Epithelial cell of esophagus (primary cell): ENCODE measurements around the gene CTNNBIP1.
A peak's percentile ranks its signal among the peaks of the same experiment; 100 is the strongest.

Source experiments
- DNase-seq: peaks from one replicate; pipeline ENCODE4 v3.0.0; 2010; ENCODE audit warnings: low read depth
- H3K4me3 ChIP-seq: 2 replicates; pipeline ENCODE4 v1.5.1; 2011; ENCODE audit warnings: mild to moderate bottlenecking, low read length, control low read depth
- CTCF ChIP-seq: IDR thresholded peaks from 2 replicates; pipeline ENCODE4 v1.5.1; 2011; ENCODE audit warnings: low read depth, mild to moderate bottlenecking, low read length, control low read depth, inconsistent platforms; ENCODE audit not compliant: insufficient read depth; ENCODE audit errors: missing control alignments

CTNNBIP1 gene

GRCh38 chr1:9873385-9873784 lies 36.7 kb downstream of the CTNNBIP1 start:
- DNase-seq = no peak
- H3K4me3 ChIP-seq = no peak overlapping the region
- TF ChIP-seq CTCF = no peak

GRCh38 chr1:9872430-9873165 lies 37.5 kb downstream of the CTNNBIP1 start:
- DNase-seq = peak; percentile 77
- TF ChIP-seq CTCF = no peak
- H3K4me3 ChIP-seq = no peak overlapping the region

- DNase-seq = peak; percentile 31
- no peak overlapping the region for H3K4me3 ChIP-seq
- TF ChIP-seq CTCF = no peak
Observed at GRCh38 chr1:9871707-9872425, 38.2 kb downstream of the CTNNBIP1 start.

GRCh38 chr1:9871021-9871420 lies 39.0 kb downstream of the CTNNBIP1 start:
- H3K4me3 ChIP-seq = no peak overlapping the region
- DNase-seq = no peak
- no peak for TF ChIP-seq CTCF

- TF ChIP-seq CTCF = no peak
- H3K4me3 ChIP-seq = no peak overlapping the region
- DNase-seq = no peak
Observed at GRCh38 chr1:9870572-9870971, 39.5 kb downstream of the CTNNBIP1 start.

DNA sequence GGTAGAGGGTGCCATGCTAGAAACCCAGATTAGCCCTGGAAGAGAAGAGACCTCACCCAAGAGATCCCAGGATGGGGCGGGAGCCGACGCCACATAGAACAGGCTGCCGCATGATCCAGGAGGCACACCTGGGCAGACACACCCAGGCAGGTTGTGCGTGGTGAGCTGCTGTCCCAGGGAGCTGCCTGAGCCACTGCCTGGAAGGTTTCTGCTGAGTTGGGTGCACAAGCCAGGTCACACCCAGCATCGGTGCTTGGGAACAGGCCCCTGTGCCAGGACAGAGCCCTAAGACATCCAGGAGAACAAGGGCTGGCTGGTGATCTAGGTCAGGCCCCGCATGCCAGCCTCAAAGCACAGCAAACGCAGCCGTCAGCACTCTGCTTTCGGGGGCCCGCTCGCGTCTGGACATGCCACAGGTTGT lies 40.2 kb downstream of the CTNNBIP1 start:
- DNase-seq = peak; percentile 93
- no peak for TF ChIP-seq CTCF
- H3K4me3 ChIP-seq = no peak overlapping the region
